B cell (primary cell): ENCODE results near the gene SYTL1. TPM values are rescaled to one million over a fixed set of nuclear protein-coding genes. Genes with fewer than 3 reads are reported as not detected.

Source experiments
- ATAC-seq: fragments of 200-7000 bp; cut with Tn5 transposase; one replicate; pipeline ENCODE4 v1.10.0; 2021; ENCODE audit warnings: low read depth, mild to moderate bottlenecking, moderate number of reproducible peaks, moderate library complexity
- CTCF ChIA-PET: fragments of 350-600 bp; sonication (Branson Sonifier 250); formaldehyde crosslinking; loops from one replicate; lab custom pipeline; 2021; ENCODE audit warnings: antibody characterized with exemption, inconsistent platforms; lab: Charles Lee
- POLR2A ChIA-PET: fragments of 350-600 bp; sonication (Branson Sonifier 250); formaldehyde crosslinking; loops from one replicate; lab custom pipeline; 2021; ENCODE audit warnings: antibody characterized with exemption; lab: Charles Lee
- DNase-seq: peaks from one replicate; pipeline ENCODE4 v3.0.0; 2013
- H2AFZ ChIP-seq: 2 replicates; pipeline ENCODE4 v1.6.1; 2012; ENCODE audit warnings: mild to moderate bottlenecking, low read depth, low read length; ENCODE audit not compliant: insufficient read depth, poor library complexity, severe bottlenecking
- H3K27ac ChIP-seq, 2 donors: 1 replicate in 1 of 2; 2 replicates in 1 of 2; pipeline ENCODE4 v1.5.1; 2012 to 2013; ENCODE audit warnings: low read length in 2 of 2, mild to moderate bottlenecking in 2 of 2, moderate library complexity in 1 of 2
- H3K27me3 ChIP-seq, 4 experiments: fragments of 200-600 bp in 1 of 4; sonication (generic) in 1 of 4; replicated peaks in 1 of 4; 1 replicate in 2 of 4; 2 replicates in 2 of 4; pipeline versions ENCODE4 v1.6.1 to v1.7.0; 2013 to 2016; ENCODE audit warnings: low read length in 3 of 4, mild to moderate bottlenecking in 2 of 4, mixed read lengths in 1 of 4, moderate library complexity in 1 of 4; ENCODE audit not compliant: insufficient read depth in 4 of 4, control insufficient read depth in 3 of 4; ENCODE audit errors: control extremely low read depth in 1 of 4
- H3K36me3 ChIP-seq, 2 experiments: replicated peaks in 1 of 2; 1 replicate in 1 of 2; 2 replicates in 1 of 2; pipeline versions ENCODE4 v1.6.1 to v1.7.1; 2013; ENCODE audit warnings: low read length in 1 of 2; ENCODE audit not compliant: insufficient read depth in 2 of 2, control insufficient read depth in 1 of 2; ENCODE audit errors: control extremely low read depth in 1 of 2, extremely low read depth in 1 of 2
- H3K4me1 ChIP-seq, 2 donors: fragments of 200-600 bp in 1 of 2; sonication (generic) in 1 of 2; 1 replicate in 1 of 2; 2 replicates in 1 of 2; pipeline versions ENCODE4 v1.5.1 to v1.6.1; 2013 to 2017; ENCODE audit warnings: low read length in 2 of 2; ENCODE audit not compliant: control insufficient read depth in 2 of 2, insufficient read depth in 2 of 2
- H3K4me2 ChIP-seq: replicated peaks from 2 replicates; pipeline ENCODE3; 2012; ENCODE audit warnings: mild to moderate bottlenecking, low read depth, low read length; ENCODE audit not compliant: poor library complexity, severe bottlenecking
- H3K4me3 ChIP-seq, 5 experiments: fragments of 200-600 bp in 1 of 5; sonication (generic) in 1 of 5; 1 replicate in 3 of 5; 2 replicates in 2 of 5; pipeline versions ENCODE4 v1.5.1 to v1.7.0; 2011 to 2016; ENCODE audit warnings: low read length in 4 of 5, mild to moderate bottlenecking in 4 of 5, low read depth in 2 of 5, control low read depth in 1 of 5, moderate library complexity in 1 of 5; ENCODE audit not compliant: insufficient read depth in 1 of 5; ENCODE audit errors: control extremely low read depth in 1 of 5, extremely low read depth in 1 of 5
- H3K79me2 ChIP-seq: fragments of 200-600 bp; sonication (generic); one replicate; pipeline ENCODE4 v1.6.0; 2016; ENCODE audit warnings: low read length; ENCODE audit not compliant: control insufficient read depth, insufficient read depth
- H3K9ac ChIP-seq: fragments of 200-600 bp; sonication (generic); 2 replicates; pipeline ENCODE4 v1.6.1; 2017; ENCODE audit warnings: mild to moderate bottlenecking, low read length, moderate library complexity
- H3K9me3 ChIP-seq, 3 donors: one replicate each; pipeline versions ENCODE4 v1.6.1 to v1.7.1; 2013; ENCODE audit warnings: low read length in 2 of 3; ENCODE audit not compliant: control insufficient read depth in 2 of 3, insufficient read depth in 1 of 3; ENCODE audit errors: control extremely low read depth in 1 of 3
- H4K20me1 ChIP-seq: 2 replicates; pipeline ENCODE4 v1.6.0; 2012; ENCODE audit warnings: mild to moderate bottlenecking, low read length; ENCODE audit not compliant: insufficient read depth, control insufficient read depth, poor library complexity, severe bottlenecking
- H3K27ac Mint-ChIP-seq: one replicate; pipeline ENCODE4 v1.8.0; 2021; ENCODE audit warnings: mixed read lengths
- H3K27me3 Mint-ChIP-seq: one replicate; pipeline ENCODE4 v1.8.0; 2021; ENCODE audit warnings: mixed read lengths
- H3K4me1 Mint-ChIP-seq: one replicate; pipeline ENCODE4 v1.8.0; 2021; ENCODE audit warnings: mixed read lengths
- H3K4me3 Mint-ChIP-seq: one replicate; pipeline ENCODE4 v1.8.0; 2021; ENCODE audit warnings: mixed read lengths
- H3K9me3 Mint-ChIP-seq: one replicate; pipeline ENCODE4 v1.8.0; 2022; ENCODE audit warnings: mixed read lengths; ENCODE audit not compliant: insufficient read depth
- EZH2 ChIP-seq: IDR thresholded peaks from 2 replicates; pipeline ENCODE4 v1.6.1; 2012; ENCODE audit warnings: borderline replicate concordance, low read depth, mild to moderate bottlenecking, moderate library complexity, low read length; ENCODE audit not compliant: insufficient read depth, poor library complexity, severe bottlenecking
- WGBS: methylation state at CpG from one replicate; pipeline ENCODE4 v1.1.5; 2013; ENCODE audit warnings: missing lambda C conversion rate; ENCODE audit not compliant: insufficient coverage; 5-methylcytosine and 5-hydroxymethylcytosine counted together
- intact Hi-C: fragments of 100-400 bp; cut with micrococcal nuclease; formaldehyde crosslinking; loops from one replicate; pipeline ENCODE4 v1.10.0; 2022
- polyA plus RNA-seq: library from polyadenylated mRNA; depleted of rRNA; stranded (reverse); fragments of >200 nt; gene quantifications from 2 replicates; pipeline ENCODE4 v1.2.3, GENCODE V29; 2012
- total RNA-seq, 2 donors: library from RNA; stranded (reverse); fragments of 120-200 nt in 1 of 2; gene quantifications; 1 replicate in 1 of 2; 2 replicates in 1 of 2; pipeline versions ENCODE4 v1.2.3 to v1.2.4, GENCODE V29; 2013 to 2022
- TF ChIP-seq, protein P1 (sequence below): fragments of 200-600 bp; IDR thresholded peaks from one replicate; pipeline ENCODE4 v1.8.0; 2022; ENCODE audit warnings: antibody characterized with exemption, mild to moderate bottlenecking

The SYTL1 gene
- total and polyA plus RNA-seq, 2 donors (not counting 1 experiment from before 2014, with no cell fraction given): 159 to 444 TPM

GRCh38 chr1:27365372-27366112 is 23.7 kb downstream of the SYTL1 start:
- H3K4me3 ChIP-seq: peak overlapping the region; percentile 32 to 74 (median 60)
- H3K4me2 ChIP-seq: peak overlapping the region; percentile 99
- Mint-ChIP-seq H3K27ac (peak overlapping the region; percentile 82), H3K4me1 (peaks cover 54% of the 10 kb centered on the region), H3K27me3 (no peaks in the 10 kb centered on the region), H3K9me3 (no peaks in the 10 kb centered on the region), H3K4me3 (peak overlapping the region; percentile 93)
- TF ChIP-seq, protein P1, sequence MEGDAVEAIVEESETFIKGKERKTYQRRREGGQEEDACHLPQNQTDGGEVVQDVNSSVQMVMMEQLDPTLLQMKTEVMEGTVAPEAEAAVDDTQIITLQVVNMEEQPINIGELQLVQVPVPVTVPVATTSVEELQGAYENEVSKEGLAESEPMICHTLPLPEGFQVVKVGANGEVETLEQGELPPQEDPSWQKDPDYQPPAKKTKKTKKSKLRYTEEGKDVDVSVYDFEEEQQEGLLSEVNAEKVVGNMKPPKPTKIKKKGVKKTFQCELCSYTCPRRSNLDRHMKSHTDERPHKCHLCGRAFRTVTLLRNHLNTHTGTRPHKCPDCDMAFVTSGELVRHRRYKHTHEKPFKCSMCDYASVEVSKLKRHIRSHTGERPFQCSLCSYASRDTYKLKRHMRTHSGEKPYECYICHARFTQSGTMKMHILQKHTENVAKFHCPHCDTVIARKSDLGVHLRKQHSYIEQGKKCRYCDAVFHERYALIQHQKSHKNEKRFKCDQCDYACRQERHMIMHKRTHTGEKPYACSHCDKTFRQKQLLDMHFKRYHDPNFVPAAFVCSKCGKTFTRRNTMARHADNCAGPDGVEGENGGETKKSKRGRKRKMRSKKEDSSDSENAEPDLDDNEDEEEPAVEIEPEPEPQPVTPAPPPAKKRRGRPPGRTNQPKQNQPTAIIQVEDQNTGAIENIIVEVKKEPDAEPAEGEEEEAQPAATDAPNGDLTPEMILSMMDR: no peak
- no peak for TF ChIP-seq EZH2
- intact Hi-C loops: loop anchor here (1.0 to 5.0 kb wide), 3 partner anchors 8 to 43 kb away; partner anchors contain the start of gene TMEM222
- no peak overlapping the region for H3K27ac ChIP-seq
- ChIA-PET CTCF (interaction anchor here (0.9 to 8.5 kb wide), 18 partner anchors 8 to 304 kb away, joined by 3 to 74 read pairs (median 4); partner anchors contain the start of genes GPR3 and SYTL1), POLR2A (interaction anchor here (0.6 to 4.7 kb wide), 11 partner anchors 8 to 822 kb away, joined by 3 to 14 read pairs (median 4); partner anchors contain the start of genes CD164L2 and SYTL1)
- DNase-seq (peak; percentile 88), ATAC-seq (peak; percentile 70)
- peak overlapping the region; percentile 75 for H2AFZ ChIP-seq
- peak overlapping the region; percentile 68 for H3K9ac ChIP-seq
- H3K79me2 ChIP-seq: no peaks in the 10 kb centered on the region
- H3K9me3 ChIP-seq: no peaks in the 10 kb centered on the region
- H3K4me1 ChIP-seq: peaks cover 33 to 47% of the 10 kb centered on the region in 2 donors
- no peaks in the 10 kb centered on the region for H3K27me3 ChIP-seq
- 4% methylated on average over 37 of the region's 40 CpGs for WGBS
- H3K36me3 ChIP-seq: no peaks in the 10 kb centered on the region
- no peaks in the 10 kb centered on the region for H4K20me1 ChIP-seq

DNA sequence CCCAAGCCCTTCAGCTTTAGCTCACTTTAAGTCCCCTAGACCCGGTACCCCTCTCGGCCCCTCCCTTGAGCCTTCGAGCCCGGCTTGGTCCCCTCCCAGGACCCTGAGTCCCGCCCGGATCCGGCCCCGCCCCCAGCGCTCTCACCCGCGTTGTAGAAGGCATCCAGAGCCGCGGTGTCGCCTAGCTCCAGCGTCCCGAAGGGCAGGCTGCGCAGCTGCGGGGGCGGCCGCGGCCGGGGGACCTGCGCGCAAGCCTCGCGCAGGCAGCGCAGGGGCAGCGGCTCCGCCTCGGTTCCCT is 24.2 kb downstream of the SYTL1 start:
- H3K4me3 Mint-ChIP-seq: peak overlapping the region; percentile 93
- H2AFZ ChIP-seq: peak overlapping the region; percentile 75
- CTCF ChIA-PET: interaction anchor here (0.9 to 8.5 kb wide), 20 partner anchors 9 to 304 kb away, joined by 3 to 74 read pairs (median 4); partner anchors contain the start of genes CD164L2, GPR3 and SYTL1
- H3K9me3 Mint-ChIP-seq: no peaks in the 10 kb centered on the region
- H3K4me3 ChIP-seq: peak overlapping the region in 4 of 5 experiments; percentile 59 to 74 (median 64)
- H3K27ac Mint-ChIP-seq: peak overlapping the region; percentile 82
- no peak overlapping the region for H3K27ac ChIP-seq
- H3K27me3 Mint-ChIP-seq: no peaks in the 10 kb centered on the region
- H3K27me3 ChIP-seq: no peaks in the 10 kb centered on the region
- under 1% methylated on average over 30 of the region's 30 CpGs for WGBS
- peaks cover 56% of the 10 kb centered on the region for H3K4me1 Mint-ChIP-seq
- intact Hi-C loops: loop anchor here (5.0 kb wide), 1 partner anchor 44 kb away; the partner anchor contains the start of gene TMEM222
- H3K9me3 ChIP-seq: no peaks in the 10 kb centered on the region
- no peaks in the 10 kb centered on the region for H4K20me1 ChIP-seq
- H3K4me1 ChIP-seq: peaks cover 33 to 49% of the 10 kb centered on the region in 2 donors
- peak overlapping the region; percentile 68 for H3K9ac ChIP-seq
- POLR2A ChIA-PET: interaction anchor here (0.6 to 4.7 kb wide), 6 partner anchors 9 to 823 kb away, joined by 4 to 14 read pairs (median 7); partner anchors contain the start of gene SYTL1
- no peaks in the 10 kb centered on the region for H3K79me2 ChIP-seq
- H3K36me3 ChIP-seq: no peaks in the 10 kb centered on the region
- DNase-seq: peak; percentile 69
- TF ChIP-seq EZH2: no peak
- TF ChIP-seq, protein P1: no peak
- ATAC-seq: peak; percentile 44
- H3K4me2 ChIP-seq: peak overlapping the region; percentile 99
